Hepatocyte (in vitro differentiated cells): ENCODE results near the gene LRMDA. TPM values are rescaled to one million over a fixed set of nuclear protein-coding genes. Genes with fewer than 3 reads are reported as not detected.

Experiments used
- DNase-seq: peaks from one replicate; pipeline ENCODE4 v3.0.0-alpha.2; 2016; ENCODE audit warnings: low spot score
- H2AFZ ChIP-seq: fragments of 200-600 bp; sonication (generic); 2 replicates; pipeline ENCODE4 v1.6.0; 2016; ENCODE audit warnings: antibody characterized with exemption, mild to moderate bottlenecking
- H3K27ac ChIP-seq: fragments of 200-600 bp; sonication (generic); 2 replicates; pipeline ENCODE4 v1.5.1; 2016; ENCODE audit warnings: mild to moderate bottlenecking
- H3K27me3 ChIP-seq: fragments of 200-600 bp; sonication (generic); 2 replicates; pipeline ENCODE4 v1.6.1; 2016
- H3K36me3 ChIP-seq: fragments of 200-600 bp; sonication (generic); replicated peaks from 2 replicates; pipeline ENCODE4 v1.5.1; 2016; ENCODE audit warnings: low read depth; ENCODE audit not compliant: insufficient read depth
- H3K4me1 ChIP-seq: fragments of 200-600 bp; sonication (generic); 2 replicates; pipeline ENCODE4 v1.5.1; 2016; ENCODE audit warnings: mild to moderate bottlenecking, moderate library complexity; ENCODE audit not compliant: insufficient read depth
- H3K4me2 ChIP-seq: fragments of 200-600 bp; sonication (generic); 2 replicates; pipeline ENCODE4 v1.6.0; 2016
- H3K4me3 ChIP-seq: fragments of 200-600 bp; sonication (generic); 2 replicates; pipeline ENCODE4 v1.5.1; 2016; ENCODE audit warnings: mild to moderate bottlenecking
- H3K79me2 ChIP-seq: fragments of 200-600 bp; sonication (generic); 2 replicates; pipeline ENCODE4 v1.6.0; 2017; ENCODE audit warnings: mild to moderate bottlenecking
- H3K9me2 ChIP-seq: fragments of 200-600 bp; sonication (generic); replicated peaks from 2 replicates; pipeline ENCODE4 v1.6.0; 2017; ENCODE audit warnings: mild to moderate bottlenecking; ENCODE audit not compliant: insufficient read depth
- H3K9me3 ChIP-seq: fragments of 200-600 bp; sonication (generic); 2 replicates; pipeline ENCODE4 v1.5.1; 2016; ENCODE audit warnings: low read depth, mild to moderate bottlenecking
- H4K20me1 ChIP-seq: fragments of 200-600 bp; sonication (generic); 2 replicates; pipeline ENCODE4 v1.6.0; 2016; ENCODE audit warnings: mild to moderate bottlenecking; ENCODE audit not compliant: insufficient read depth, poor library complexity, severe bottlenecking
- EZH2 ChIP-seq: fragments of 200-600 bp; sonication (generic); IDR thresholded peaks from 2 replicates; pipeline ENCODE4 v1.6.1; 2016; ENCODE audit warnings: antibody characterized with exemption, mild to moderate bottlenecking, borderline replicate concordance
- EZH2phosphoT487 ChIP-seq: fragments of 200-600 bp; sonication (generic); IDR thresholded peaks from one replicate; pipeline ENCODE4 v1.6.1; 2018; ENCODE audit warnings: antibody characterized with exemption, mild to moderate bottlenecking, low read depth, moderate library complexity; ENCODE audit not compliant: unreplicated experiment, severe bottlenecking
- WGBS: methylation state at CpG from one replicate; pipeline ENCODE4 v1.1.6; 2016; ENCODE audit warnings: low lambda C conversion rate; ENCODE audit errors: missing lambda C conversion rate; 5-methylcytosine and 5-hydroxymethylcytosine counted together
- polyA plus RNA-seq: library from polyadenylated mRNA; unstranded; fragments of >200 nt; fragmentation: Nextera tagmentation; extraction: Ambion mirVana; gene quantifications from 2 replicates; pipeline ENCODE4 v1.2.1, GENCODE V29; 2016
- total RNA-seq: library from RNA; depleted of rRNA; stranded (reverse); fragments of >200 nt; gene quantifications from 2 replicates; pipeline ENCODE4 v1.2.3, GENCODE V29; 2014
- TF ChIP-seq, protein P1 (sequence below): fragments of 200-600 bp; sonication (generic); IDR thresholded peaks from 2 replicates; pipeline ENCODE4 v1.5.1; 2016; ENCODE audit warnings: antibody characterized with exemption, mild to moderate bottlenecking; ENCODE audit not compliant: poor library complexity

LRMDA gene
- total and polyA plus RNA-seq, 2 experiments from 2014 or later: 5.6 to 15.7 TPM

DNA sequence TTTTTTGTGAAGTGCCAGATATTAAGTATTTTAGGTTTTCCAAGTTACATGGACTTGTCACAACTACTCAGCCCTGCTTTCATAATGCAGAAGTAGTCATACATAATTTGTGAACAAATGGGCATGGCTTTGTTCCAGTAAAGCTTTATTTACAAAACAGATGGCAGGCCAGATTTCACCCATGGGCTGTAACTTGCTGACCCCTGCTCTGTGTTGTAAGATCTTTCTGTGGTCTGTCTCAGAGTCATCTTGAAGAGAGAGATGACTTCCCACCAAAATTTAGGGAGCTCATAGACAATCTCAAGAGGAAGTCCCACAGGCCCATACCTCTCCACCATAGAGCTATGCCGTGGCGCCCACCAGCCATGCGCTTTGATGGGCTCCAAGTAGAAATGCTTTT is 616.1 kb downstream of the LRMDA start:
- Histone ChIP-seq H4K20me1 (no peaks in the 10 kb centered on the region), H3K4me1 (peaks cover 10% of the 10 kb centered on the region)
- 100% methylated on average over 3 of the region's 3 CpGs for WGBS

DNA sequence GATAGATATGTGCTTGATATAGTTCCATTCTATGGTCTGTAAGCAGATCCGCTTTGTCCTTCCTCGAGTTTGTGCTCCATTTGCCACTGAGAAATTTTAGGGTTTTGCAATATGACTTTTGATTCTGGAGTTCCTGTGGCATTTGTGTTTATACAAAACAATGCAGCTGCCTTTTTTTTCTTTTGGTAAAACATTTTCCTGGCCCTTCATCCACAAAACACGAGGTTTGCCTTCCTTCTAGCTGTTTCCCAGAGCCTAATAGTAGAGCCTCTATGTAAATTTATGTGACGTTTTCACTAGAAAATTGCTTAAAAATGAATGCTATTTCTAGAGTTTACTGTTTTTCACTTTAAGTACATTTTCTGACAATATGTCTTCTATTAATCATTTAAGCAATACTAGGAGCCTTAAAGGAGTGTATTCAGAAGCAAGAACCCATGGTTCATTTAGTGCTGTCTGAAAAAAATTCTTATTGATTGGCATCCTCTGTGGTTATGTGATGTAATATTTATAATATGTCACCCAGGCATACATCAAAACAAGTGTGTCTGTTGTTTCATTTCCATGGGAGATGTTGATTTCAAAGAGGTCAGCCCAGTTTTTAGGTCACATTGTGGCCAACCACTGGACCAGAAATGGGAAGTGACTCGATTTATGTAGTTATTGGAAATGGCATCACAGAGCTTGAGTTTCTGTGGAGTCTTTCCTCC is 618.3 kb downstream of the LRMDA start:
- Histone ChIP-seq H3K4me2 (no peak overlapping the region), H3K36me3 (no peaks in the 10 kb centered on the region), H2AFZ (no peak overlapping the region), H3K27ac (no peak overlapping the region), H3K79me2 (no peaks in the 10 kb centered on the region), H3K9me3 (no peaks in the 10 kb centered on the region), H3K4me3 (no peak overlapping the region), H3K4me1 (peaks cover 16% of the 10 kb centered on the region), H3K9me2 (no peaks in the 10 kb centered on the region), H4K20me1 (no peaks in the 10 kb centered on the region), H3K27me3 (no peaks in the 10 kb centered on the region)
- no peak for DNase-seq
- no peak for TF ChIP-seq EZH2
- TF ChIP-seq, protein P1, sequence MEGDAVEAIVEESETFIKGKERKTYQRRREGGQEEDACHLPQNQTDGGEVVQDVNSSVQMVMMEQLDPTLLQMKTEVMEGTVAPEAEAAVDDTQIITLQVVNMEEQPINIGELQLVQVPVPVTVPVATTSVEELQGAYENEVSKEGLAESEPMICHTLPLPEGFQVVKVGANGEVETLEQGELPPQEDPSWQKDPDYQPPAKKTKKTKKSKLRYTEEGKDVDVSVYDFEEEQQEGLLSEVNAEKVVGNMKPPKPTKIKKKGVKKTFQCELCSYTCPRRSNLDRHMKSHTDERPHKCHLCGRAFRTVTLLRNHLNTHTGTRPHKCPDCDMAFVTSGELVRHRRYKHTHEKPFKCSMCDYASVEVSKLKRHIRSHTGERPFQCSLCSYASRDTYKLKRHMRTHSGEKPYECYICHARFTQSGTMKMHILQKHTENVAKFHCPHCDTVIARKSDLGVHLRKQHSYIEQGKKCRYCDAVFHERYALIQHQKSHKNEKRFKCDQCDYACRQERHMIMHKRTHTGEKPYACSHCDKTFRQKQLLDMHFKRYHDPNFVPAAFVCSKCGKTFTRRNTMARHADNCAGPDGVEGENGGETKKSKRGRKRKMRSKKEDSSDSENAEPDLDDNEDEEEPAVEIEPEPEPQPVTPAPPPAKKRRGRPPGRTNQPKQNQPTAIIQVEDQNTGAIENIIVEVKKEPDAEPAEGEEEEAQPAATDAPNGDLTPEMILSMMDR: no peak
- no peak for TF ChIP-seq EZH2phosphoT487
- 87% methylated on average over 5 of the region's 5 CpGs for WGBS

More for the DNA sequence above, 616.1 kb downstream of the LRMDA start:
- Histone ChIP-seq H3K79me2 (no peaks in the 10 kb centered on the region), H2AFZ (no peak overlapping the region), H3K9me2 (no peaks in the 10 kb centered on the region), H3K27me3 (no peaks in the 10 kb centered on the region), H3K4me3 (no peak overlapping the region), H3K4me2 (no peak overlapping the region), H3K27ac (no peak overlapping the region), H3K9me3 (no peaks in the 10 kb centered on the region), H3K36me3 (no peaks in the 10 kb centered on the region)
- no peak for DNase-seq
- TF ChIP-seq EZH2 (no peak), EZH2phosphoT487 (no peak)
- TF ChIP-seq, protein P1: no peak

DNA sequence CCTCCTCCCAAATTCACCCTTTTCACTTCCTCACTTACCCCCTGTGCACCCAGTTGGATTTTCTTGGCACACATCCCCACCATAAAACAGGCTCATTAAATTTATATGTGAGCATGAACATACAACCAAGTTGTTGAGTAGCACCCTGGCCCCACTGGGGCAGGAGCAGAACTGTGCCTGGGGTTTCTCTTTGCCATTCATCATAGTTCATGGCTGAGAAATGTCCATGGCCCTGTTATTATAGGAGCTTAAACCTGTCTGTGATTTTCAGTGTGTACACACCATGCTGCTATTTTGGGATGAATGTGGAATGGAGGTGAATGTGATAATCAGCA is 618.8 kb downstream of the LRMDA start:
- Histone ChIP-seq H3K9me3 (no peaks in the 10 kb centered on the region), H3K27me3 (no peaks in the 10 kb centered on the region), H3K4me1 (peaks cover 16% of the 10 kb centered on the region), H3K9me2 (no peaks in the 10 kb centered on the region), H2AFZ (no peak overlapping the region), H3K79me2 (no peaks in the 10 kb centered on the region), H3K4me3 (no peak overlapping the region), H3K27ac (no peak overlapping the region), H3K36me3 (no peaks in the 10 kb centered on the region), H4K20me1 (no peaks in the 10 kb centered on the region), H3K4me2 (no peak overlapping the region)
- no peak for DNase-seq
- no peak for TF ChIP-seq EZH2phosphoT487
- TF ChIP-seq EZH2: no peak
- TF ChIP-seq, protein P1: no peak
